Stimulated activated CD4-positive, alpha-beta T cell treated with anti-CD3 and anti-CD28 coated beads, TNF-alpha, amount 100 ng/mL, for 1 hour (primary cell): ENCODE results near the gene IDH3G.

Source experiments
- DNase-seq, 3 donors: peaks; one replicate each; pipeline ENCODE4 v3.0.0-alpha.2; 2020; ENCODE audit warnings: low read depth in 3 of 3, low spot score in 1 of 3

Gene IDH3G

DNA sequence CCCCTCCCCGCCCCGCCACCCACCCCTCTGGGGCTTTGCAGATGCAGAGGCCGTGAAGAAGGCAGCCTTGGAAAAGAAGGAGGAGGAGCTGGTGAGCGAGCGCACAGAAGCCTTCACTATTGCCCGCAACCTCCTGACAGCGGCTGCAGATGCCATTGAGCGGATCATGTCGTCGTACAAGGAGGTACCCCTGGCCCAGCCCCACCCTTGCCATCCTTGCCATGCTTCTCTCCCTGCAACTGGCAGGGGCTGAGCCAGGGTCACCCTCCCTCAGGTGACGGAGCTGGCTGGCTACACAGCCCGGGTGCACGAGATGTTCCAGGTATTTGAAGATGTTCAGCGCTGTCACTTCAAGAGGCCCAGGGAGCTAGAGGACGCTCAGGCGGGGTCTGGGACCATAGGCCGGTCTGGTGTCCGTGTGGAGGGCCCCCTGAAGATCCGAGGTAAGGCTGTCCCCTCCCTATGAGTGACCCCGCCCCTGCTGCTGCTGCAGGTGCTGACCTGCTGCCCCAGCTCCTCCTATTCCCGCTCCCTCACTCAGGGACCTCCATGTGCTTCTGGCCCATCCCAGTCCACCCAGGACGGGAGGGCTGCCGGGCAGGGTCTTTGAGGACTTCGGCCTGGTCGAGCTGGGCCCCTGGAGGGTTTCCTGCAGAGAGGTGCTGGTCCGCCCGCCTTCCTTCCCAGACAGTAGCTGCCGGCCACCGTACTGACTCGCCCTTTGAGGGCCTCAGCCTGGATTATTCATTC, 57.9 kb downstream of the IDH3G start:
- DNase-seq = no peak
